Measurements from ENCODE around the gene HOGA1.

HOGA1 gene

GRCh38 chr10:97607095-97607636 lies 23.0 kb downstream of the HOGA1 start:
- no peak for DNase-seq (ENCODE audit: low read depth)
- no peak overlapping the region for H3K4me3 ChIP-seq (ENCODE audit: low read length)
- no peak for TF ChIP-seq CTCF (conservative IDR thresholded peaks at IDR 0.05; ENCODE audit: low read depth, low read length)

GRCh38 chr10:97608991-97609561 lies 24.9 kb downstream of the HOGA1 start:
- no peak for DNase-seq (ENCODE audit: low read depth)
- TF ChIP-seq CTCF (conservative IDR thresholded peaks at IDR 0.05; ENCODE audit: low read depth, low read length), result no peak
- H3K4me3 ChIP-seq (ENCODE audit: low read length), result no peak overlapping the region

- H3K4me3 ChIP-seq (ENCODE audit: low read length), result no peak overlapping the region
- DNase-seq (ENCODE audit: low read depth), result no peak
- no peak for TF ChIP-seq CTCF (conservative IDR thresholded peaks at IDR 0.05; ENCODE audit: low read depth, low read length)
These were observed 27.3 kb downstream of the HOGA1 start for GRCh38 chr10:97611473-97611872.

GRCh38 chr10:97612386-97612785 lies 28.2 kb downstream of the HOGA1 start:
- TF ChIP-seq CTCF (conservative IDR thresholded peaks at IDR 0.05; ENCODE audit: low read depth, low read length), result peak; percentile 36
- no peak overlapping the region for H3K4me3 ChIP-seq (ENCODE audit: low read length)
- peak; percentile 25 for DNase-seq (ENCODE audit: low read depth)

GRCh38 chr10:97618285-97618684 lies 34.1 kb downstream of the HOGA1 start:
- no peak for DNase-seq (ENCODE audit: low read depth)
- no peak for TF ChIP-seq CTCF (conservative IDR thresholded peaks at IDR 0.05; ENCODE audit: low read depth, low read length)
- H3K4me3 ChIP-seq (ENCODE audit: low read length), result no peak overlapping the region

- DNase-seq (ENCODE audit: low read depth), result no peak
- TF ChIP-seq CTCF (conservative IDR thresholded peaks at IDR 0.05; ENCODE audit: low read depth, low read length), result no peak
- H3K4me3 ChIP-seq (ENCODE audit: low read length), result no peak overlapping the region
These were observed 34.5 kb downstream of the HOGA1 start for GRCh38 chr10:97618733-97619132.

GRCh38 chr10:97623277-97623676 lies 39.1 kb downstream of the HOGA1 start:
- no peak for DNase-seq (ENCODE audit: low read depth)
- no peak for TF ChIP-seq CTCF (conservative IDR thresholded peaks at IDR 0.05; ENCODE audit: low read depth, low read length)
- H3K4me3 ChIP-seq (ENCODE audit: low read length), result no peak overlapping the region

All from retinal pigment epithelial cell (primary cell).